ENCODE results near the gene CYP39A1. TPM values are rescaled to one million over a fixed set of nuclear protein-coding genes. Genes with fewer than 3 reads are reported as not detected.

The CYP39A1 gene
- total RNA-seq, 1 experiment from 2014 or later, result 9.1 TPM

DNA sequence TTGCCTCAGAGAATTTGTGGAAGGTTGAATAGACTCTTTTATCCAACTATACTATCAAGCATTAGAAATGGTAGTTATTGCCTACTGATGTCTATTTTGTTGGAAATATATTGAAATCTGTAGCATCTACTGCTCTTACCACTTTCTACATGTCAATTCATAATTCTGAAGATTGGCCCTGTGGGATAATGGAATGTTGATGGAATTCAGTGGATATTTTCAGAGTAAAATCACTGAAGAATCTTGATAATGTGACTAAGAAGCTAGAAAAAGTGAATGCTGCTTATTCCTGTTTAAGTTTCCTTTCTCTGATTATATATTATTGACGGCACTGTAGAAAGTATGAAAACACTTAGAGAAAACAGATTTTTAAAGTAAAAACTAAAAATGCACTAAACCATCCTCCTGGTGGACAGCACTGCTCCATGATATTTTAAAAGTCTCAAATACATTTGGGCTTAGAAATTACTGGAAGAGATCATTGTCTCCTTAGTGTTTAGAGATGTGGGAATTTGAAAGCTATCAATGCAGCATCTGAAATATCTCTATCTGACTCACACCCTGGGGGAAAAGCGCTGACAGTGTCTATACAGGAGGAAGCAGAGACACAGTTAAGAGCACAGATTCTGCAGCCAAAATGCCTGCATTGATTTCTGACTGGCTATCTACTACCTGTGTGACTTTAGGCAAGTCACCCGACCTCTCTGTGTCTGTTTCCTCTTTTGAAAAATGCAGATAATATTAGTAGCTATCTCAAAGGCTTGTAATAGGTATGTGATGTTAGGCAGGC lies 123.5 kb downstream of the CYP39A1 start:
- no peak for DNase-seq (ENCODE audit: extremely low read depth, low read depth)

DNA sequence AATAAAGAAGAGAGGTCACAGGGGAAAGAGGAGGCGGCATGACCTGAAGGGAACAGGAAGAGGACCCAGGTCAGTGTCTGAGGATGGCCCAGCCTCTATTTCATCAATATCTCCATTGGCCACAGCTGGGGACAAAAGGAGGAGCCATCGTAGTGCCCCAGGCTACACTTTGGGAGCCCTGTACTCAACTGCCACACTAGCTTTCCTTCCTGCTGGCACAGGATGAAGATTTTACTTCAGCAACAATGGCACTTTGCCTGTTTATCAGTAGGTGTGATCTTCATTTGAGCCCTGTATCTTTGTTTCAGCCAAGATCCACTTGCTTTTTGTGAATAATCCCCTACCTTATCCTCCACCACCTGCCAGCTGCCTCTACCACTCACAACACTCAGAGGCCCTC lies 126.0 kb downstream of the CYP39A1 start:
- DNase-seq (ENCODE audit: extremely low read depth, low read depth), result no peak

DNA sequence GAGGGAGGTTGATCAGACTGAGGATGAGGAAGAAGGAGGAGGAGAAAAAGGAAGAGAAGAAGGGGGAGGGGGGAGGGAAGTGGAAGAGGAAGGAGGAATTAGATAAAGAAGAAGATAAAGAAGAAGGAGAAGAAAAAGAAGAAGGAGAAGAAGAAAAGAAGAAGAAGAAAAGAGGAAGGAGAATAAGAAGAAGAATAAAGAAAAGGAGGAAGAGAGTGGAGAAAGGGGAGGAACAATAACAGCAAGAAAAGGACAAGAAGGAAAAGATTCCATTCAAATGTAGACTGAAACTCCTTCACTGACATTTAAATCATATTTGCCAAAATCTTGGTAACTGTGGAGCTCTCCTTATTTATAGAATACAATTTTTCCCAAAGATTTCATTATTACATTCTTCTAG lies 127.0 kb downstream of the CYP39A1 start:
- DNase-seq (ENCODE audit: extremely low read depth, low read depth), result no peak

DNA sequence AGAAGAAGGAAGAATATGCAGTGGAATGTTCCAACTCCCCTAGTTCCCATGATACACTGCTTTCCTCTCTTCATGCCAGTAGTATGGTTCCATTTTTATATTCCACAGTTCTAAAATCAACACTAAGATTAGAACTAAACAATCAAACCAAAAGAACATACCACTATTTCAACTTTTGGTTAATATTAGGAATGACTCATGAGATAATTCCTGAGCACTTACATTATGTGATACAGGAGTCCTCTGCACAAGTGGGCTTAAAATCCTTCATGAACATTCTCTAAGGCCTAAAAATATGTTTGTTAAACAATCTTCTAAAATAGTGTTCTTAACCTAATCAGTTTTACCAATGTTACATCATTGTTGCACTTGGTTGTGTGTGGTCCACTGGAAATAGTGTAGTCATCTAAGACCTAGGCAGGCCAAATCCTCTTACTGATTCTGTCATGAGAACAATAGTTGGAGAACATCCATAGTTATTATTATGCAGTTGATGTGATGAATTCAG lies 131.1 kb downstream of the CYP39A1 start:
- no peak for DNase-seq (ENCODE audit: extremely low read depth, low read depth)

DNA sequence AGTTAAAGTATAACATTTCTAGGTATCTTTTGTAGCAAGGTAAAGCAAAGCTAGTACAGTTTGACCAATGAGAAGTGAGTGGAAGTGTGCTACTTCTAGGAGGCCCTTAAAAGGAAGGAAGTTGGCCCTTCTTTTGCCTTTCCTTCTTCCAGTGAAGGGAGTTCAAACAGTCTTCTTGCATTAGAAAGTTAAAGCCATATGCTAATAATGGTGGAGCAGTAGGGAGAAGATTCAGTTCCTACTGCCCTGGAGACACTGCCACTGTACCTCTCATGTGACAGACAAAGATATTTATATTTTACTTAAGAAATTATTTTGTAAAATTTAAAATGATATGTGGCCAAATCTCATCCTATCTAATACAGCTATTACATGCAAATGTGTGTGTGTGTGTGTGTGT lies 135.4 kb downstream of the CYP39A1 start:
- no peak for DNase-seq (ENCODE audit: extremely low read depth, low read depth)

DNA sequence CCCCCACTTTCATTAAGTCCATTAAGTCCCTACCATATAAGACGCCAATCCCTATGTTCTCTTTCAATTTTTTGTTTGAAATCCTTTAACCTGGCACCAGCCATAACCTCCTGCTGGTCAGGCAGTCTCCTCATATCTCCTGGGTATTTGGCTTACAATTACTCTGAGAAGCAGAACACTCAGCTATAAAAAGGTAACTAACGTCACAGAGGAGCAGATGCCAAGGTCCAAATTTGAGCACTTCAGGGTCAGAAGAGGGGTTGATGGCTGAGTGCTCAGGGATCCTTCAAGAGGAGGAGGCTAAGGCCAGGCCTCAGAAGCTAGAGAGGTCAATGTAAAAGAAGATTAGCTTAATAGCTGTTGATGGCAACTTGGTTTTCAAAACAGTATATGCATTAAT lies 139.1 kb downstream of the CYP39A1 start:
- DNase-seq (ENCODE audit: extremely low read depth, low read depth), result no peak

DNA sequence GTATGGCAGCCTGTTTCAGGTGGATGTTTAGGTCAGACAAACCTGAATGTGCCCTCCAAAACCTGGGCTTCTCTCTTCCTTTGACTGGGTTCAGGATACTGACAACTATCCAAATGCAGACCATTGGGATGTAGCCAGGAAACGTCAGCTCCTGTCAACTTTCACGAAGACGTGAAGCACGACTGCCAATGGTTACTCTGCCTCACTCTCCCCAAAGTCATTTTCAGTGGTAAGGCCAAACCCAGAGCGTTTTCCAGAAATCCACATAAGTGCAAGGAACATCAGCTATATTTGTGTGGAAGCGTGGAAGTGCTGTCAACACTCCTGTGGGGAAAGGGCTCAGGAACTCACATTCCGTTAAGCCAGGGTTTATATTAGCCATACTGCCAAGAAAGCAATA lies 141.3 kb downstream of the CYP39A1 start:
- no peak for DNase-seq (ENCODE audit: extremely low read depth, low read depth)

DNA sequence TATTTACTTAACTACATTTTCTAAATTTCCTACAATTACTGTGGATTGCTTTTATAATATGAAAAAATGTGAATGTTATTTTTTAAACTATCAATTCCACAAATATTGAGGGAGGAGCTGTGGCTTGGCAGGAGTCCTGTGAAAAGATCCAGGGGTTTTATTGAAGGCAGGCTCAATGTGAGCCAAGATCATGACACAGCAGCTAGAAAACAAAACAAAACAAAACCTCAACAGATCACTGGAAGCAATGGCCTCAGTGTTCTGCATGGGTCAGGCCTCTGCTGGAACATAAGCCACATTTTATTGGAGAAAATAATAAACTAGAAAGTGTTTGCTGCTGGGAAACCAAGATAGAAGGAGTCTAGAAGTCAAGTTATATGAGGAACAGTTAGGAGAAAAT lies 142.0 kb downstream of the CYP39A1 start:
- DNase-seq (ENCODE audit: extremely low read depth, low read depth), result no peak

DNA sequence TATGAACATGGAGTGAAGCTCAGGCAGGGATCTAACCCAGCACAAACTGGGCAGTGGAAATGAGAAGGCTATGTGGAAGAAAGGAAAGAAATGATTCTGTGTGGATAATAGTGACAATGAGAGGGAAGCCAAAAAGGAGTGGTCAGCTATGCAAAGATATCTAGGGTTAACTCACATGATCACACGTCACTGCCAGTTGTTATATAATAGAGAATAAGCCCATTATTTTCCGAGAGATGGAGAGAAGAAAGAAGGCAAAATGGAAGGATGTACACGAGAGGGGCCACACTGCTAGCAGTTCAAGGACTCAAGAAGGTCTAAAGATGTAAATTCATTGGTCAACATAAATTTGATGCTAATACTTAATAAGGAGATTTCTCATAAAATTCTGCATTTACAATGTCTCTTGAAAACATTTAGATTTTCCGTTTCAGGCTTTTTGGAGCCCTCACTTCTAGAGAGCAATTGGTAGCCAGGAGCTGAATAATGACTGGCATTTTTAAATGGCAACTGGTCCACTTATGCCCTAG lies 142.6 kb downstream of the CYP39A1 start:
- no peak for DNase-seq (ENCODE audit: extremely low read depth, low read depth)

DNA sequence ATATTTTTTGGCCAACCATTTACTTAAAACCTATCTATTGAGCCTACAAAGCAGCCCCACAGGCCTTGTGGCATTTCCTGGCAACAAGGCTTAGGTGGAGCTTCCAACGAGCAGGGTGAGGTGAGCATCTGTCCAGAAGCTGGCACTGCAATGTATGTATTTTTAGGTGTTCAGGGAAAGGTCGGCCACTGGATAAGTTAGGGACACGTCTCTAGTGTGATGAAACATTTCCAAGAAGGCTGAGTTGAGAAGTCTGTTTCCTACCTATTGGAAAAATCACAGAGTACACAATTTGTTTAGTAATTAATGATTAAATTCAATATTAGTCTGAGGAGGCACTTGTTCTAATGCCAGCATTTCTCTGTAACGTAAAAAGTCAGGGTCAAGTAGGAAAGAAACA lies 143.6 kb downstream of the CYP39A1 start:
- DNase-seq (ENCODE audit: extremely low read depth, low read depth), result no peak

DNA sequence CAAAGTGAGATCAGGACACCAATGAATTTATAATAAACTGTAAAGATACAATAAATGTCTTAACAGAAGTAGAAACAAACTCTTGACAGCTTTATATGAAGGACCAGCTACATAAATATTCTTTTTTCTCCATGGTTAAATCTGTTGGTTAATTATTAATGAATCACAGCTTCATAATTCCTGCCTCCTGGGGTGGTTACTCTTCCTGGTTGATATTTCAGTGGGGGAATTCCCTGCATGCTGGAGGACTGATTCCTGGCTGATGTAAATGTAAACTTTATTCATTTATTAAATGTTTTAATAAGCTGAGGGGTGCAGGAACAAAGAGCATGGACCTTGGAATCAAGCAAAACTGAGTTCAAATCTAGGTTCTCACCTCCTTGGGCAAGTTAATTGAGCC lies 145.2 kb downstream of the CYP39A1 start:
- no peak for DNase-seq (ENCODE audit: extremely low read depth, low read depth)

DNA sequence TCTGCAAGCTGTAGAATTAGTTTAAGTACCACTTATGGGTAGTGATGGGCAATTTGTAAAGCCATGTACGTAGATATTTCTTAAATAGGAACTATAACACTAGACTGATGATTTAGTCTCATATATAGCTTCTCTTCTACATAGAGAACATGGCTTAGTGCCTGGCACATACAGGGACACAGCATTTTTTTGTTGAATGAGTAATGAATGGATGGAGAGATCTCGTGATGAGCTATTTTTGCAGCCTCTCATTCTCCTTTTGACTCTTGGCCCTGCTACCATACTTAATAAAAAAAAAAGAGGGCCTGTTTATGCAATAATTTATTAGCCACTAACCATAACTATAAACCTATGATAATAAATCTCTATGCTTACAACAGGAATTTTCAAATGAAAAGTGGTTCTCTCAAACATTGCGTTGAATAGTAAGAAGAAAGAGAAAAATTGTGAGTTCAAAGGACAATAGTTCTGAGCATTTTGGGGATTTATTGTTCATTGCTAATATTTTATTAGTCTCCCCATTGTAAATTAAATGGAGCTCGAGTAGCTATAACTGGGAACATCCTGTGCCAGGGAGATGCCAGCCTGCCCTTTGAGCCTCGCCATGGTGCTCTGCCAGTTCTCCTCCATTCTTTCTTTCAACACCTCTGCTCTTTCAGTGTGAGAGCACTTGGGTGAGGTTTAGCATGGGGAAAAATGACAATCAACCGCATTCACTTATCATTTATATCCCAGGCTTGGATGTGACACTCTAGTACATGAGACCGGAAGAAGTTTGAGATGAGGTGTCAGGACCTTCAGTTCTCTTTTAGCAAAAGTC lies 146.7 kb downstream of the CYP39A1 start:
- DNase-seq (ENCODE audit: extremely low read depth, low read depth), result no peak

DNA sequence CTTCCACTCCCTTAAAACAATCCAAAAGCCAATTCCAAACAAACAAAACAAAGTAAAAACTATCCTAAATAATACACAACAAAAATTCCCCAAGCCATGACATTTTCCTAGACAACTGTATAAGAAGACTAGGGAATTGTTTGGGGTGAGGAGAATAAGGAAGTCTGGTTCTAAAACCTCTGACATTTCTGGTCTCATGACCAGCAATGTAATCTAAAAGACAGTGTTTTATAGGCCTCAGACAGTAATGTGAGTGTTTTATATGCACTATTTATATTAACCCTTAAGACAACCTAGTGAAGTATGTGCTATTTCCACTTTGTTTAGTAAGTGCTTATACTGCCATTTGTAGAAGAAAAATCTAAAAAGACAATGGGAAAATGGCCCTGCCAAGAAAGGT lies 148.4 kb downstream of the CYP39A1 start:
- no peak for DNase-seq (ENCODE audit: extremely low read depth, low read depth)

DNA sequence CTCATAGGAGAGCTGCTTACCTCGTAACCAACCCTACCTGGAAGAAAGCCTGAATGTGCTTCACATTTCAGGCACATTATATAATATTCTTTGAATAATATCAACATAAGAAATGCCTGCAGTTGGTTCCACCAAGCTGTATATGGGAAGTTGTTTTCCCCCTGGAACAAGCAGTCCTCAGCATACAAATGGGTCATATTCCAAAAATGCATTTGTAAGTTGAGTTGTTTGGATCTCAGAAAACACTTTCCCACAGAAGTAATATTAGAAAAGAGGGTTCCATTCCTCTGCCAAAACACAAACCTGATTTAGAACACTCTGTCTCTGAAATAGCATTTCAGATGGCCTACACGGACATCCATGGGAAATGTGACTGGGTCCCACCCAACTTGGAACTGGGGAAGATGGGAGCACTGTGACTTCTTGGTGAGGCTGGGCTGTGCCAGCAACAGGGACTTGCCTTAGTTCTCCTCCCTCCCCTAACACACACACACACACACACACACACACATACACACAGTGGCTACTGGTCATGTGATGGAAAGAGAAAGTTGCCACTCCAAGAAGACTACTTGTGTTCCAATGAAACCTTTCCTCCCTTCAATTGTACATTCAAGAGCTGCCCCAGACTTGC lies 150.0 kb downstream of the CYP39A1 start:
- no peak for DNase-seq (ENCODE audit: extremely low read depth, low read depth)

DNA sequence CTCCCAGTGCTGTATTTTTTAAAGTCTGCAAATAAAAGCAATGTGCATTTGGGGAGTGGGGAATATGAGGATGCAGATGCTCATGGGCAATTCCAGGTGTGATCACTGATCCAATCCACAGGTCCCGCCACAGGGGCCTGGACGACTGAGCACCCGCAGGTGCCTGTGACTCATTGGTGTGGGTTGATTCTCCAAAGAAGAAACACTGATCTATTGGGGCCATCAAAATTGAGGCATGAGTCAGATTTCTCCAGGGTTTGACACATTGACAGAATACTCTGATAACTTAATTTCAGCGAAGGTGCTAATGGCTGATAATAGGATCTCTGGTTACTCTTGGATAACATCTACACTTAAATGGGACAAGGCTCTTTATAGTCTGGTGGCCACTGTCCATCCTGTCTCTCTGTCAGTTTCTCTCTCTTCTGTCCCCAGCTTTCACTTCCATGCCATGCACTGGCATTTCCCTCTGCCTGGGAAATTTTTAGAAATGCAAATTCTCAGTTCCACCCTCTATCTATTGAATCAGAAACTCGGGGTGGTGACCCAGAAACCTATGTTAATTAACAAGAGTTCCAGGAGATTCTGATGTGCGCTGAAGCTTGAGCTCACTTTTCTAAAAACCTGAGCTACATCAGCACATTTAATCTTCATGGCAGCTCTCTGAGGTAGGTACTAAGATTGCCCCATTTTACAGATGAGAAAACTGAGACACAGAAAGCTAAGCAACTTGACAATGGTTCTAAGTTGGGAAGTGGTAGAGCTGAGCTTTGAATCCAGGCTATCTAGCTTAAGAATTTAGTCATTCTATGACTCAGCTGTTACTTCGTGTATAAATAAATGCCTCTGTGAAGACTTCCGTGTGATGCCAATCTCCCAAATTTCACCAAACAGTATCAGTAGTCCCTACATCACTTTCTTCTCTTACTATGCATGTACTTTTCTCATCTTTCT lies 151.2 kb downstream of the CYP39A1 start:
- no peak for DNase-seq (ENCODE audit: extremely low read depth, low read depth)

DNA sequence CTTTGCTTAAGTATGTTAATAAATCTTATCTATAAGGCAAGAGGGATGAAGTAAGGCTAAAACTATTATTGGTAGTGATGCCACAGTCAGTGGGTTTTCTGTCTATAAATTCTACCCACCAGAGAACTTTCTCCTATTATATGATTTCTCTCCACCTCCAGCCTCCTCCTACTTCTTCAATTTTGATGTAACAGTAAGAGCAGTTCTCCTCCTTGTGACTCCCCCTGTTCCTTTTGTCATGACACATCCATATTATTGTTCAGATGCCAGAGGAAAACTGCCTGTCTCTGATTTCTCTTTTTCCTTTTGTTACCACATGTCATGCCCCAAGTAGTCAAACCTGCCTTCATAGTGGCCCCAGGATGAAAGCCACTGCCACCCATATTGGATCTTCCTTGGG lies 152.2 kb downstream of the CYP39A1 start:
- DNase-seq (ENCODE audit: extremely low read depth, low read depth), result no peak
